ENCODE results near the gene EID1.

DNA sequence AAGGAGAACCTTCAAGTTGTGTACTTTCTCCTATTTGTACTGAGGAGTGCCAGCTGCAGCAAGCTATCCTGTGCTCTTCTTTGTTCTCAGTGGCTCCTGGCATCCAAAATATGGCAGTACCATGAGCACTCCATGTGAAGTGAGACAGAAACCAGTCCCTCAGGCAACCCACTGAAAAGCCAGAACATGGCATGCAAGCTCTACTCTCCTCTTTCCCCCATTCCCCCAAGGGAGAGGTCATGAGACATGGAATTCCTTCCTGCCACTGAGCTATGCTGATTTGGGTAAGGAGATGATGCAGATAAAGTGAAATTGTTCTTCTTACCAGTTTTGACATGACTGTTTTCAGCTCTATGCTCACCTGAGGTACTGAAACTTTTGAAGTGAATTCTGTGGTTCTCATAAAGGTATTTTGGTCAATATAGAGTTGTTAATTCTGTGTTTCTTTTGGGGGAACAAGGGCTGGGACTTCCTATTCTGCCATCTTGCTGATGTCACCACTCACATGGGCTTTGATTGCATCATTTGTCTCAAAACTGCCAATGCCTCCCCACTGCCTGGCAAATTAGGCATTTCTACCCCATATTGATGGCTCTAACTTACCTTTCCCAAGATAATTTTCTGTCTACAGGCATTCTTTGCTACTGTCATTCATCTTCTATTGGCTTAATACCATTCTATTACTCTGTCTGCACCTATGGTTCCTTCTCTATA, 44.3 kb upstream of the EID1 start:
- TF ChIP-seq EZH2phosphoT487 (IDR thresholded peaks at IDR 0.05; ENCODE audit: low read length) (no peak), EZH2 (optimal IDR thresholded peaks at IDR 0.05; ENCODE audit: low read depth, low read length) (no peak)

Measured in MM.1S (cell line).